Kidney capillary endothelial cell (primary cell): Measurements from ENCODE around the gene OLA1.

Experiments
- DNase-seq: peaks from one replicate; pipeline ENCODE4 v3.0.0-alpha.2; 2018; ENCODE audit warnings: low spot score

Gene OLA1

GRCh38 chr2:174224665-174225288, 23.6 kb downstream of the OLA1 start:
- DNase-seq: no peak

- no peak for DNase-seq
Measured at GRCh38 chr2:174224125-174224524, 24.2 kb downstream of the OLA1 start.

- no peak for DNase-seq
Measured at GRCh38 chr2:174223388-174223787, 24.9 kb downstream of the OLA1 start.

GRCh38 chr2:174222154-174222553, 26.2 kb downstream of the OLA1 start:
- no peak for DNase-seq

- no peak for DNase-seq
Measured at GRCh38 chr2:174219321-174219720, 29.0 kb downstream of the OLA1 start.

GRCh38 chr2:174218773-174219172, 29.6 kb downstream of the OLA1 start:
- DNase-seq: no peak

- DNase-seq: no peak
Measured at GRCh38 chr2:174217869-174218268, 30.5 kb downstream of the OLA1 start.

- DNase-seq: no peak
Measured at GRCh38 chr2:174211954-174212353, 36.4 kb downstream of the OLA1 start.

GRCh38 chr2:174210862-174211261, 37.5 kb downstream of the OLA1 start:
- no peak for DNase-seq

- DNase-seq: no peak
Measured at GRCh38 chr2:174209325-174209724, 39.0 kb downstream of the OLA1 start.

- DNase-seq: no peak
Measured at GRCh38 chr2:174208026-174208425, 40.3 kb downstream of the OLA1 start.

- DNase-seq: no peak
Measured at GRCh38 chr2:174205562-174205961, 42.8 kb downstream of the OLA1 start.

GRCh38 chr2:174202188-174202587, 46.1 kb downstream of the OLA1 start:
- no peak for DNase-seq

GRCh38 chr2:174198846-174199564, 49.3 kb downstream of the OLA1 start:
- no peak for DNase-seq

GRCh38 chr2:174195253-174195652, 53.1 kb downstream of the OLA1 start:
- no peak for DNase-seq

GRCh38 chr2:174193737-174194136, 54.6 kb downstream of the OLA1 start:
- DNase-seq: no peak

- no peak for DNase-seq
Measured at GRCh38 chr2:174192664-174193063, 55.7 kb downstream of the OLA1 start.

- DNase-seq: no peak
Measured at GRCh38 chr2:174191342-174192074, 56.8 kb downstream of the OLA1 start.

- no peak for DNase-seq
Measured at GRCh38 chr2:174184915-174185314, 63.4 kb downstream of the OLA1 start.

- DNase-seq: no peak
Measured at GRCh38 chr2:174184504-174184903, 63.8 kb downstream of the OLA1 start.

- no peak for DNase-seq
Measured at GRCh38 chr2:174183076-174183475, 65.3 kb downstream of the OLA1 start.

- no peak for DNase-seq
Measured at GRCh38 chr2:174181368-174181767, 67.0 kb downstream of the OLA1 start.

- no peak for DNase-seq
Measured at GRCh38 chr2:174180726-174181236, 67.6 kb downstream of the OLA1 start.
